HCT116 (cell line): ENCODE data around the gene WWOX. TPM values are rescaled to one million over a fixed set of nuclear protein-coding genes. Genes with fewer than 3 reads are reported as not detected.

Experiments
- ATAC-seq: fragments of 200-7000 bp; cut with Tn5 transposase; 2 replicates; pipeline ENCODE4 v1.9.1; 2020; ENCODE audit warnings: mild to moderate bottlenecking, moderate library complexity
- BruUV-seq: library from RNA; stranded (reverse); fragments of 400-500 nt; replicated peaks from 2 replicates; lab custom pipeline; 2021; lab: Mats Ljungman, UMichigan
- CTCF ChIA-PET: fragments of 300-600 bp; sonication (Branson Sonifier 250); formaldehyde crosslinking; loops from one replicate; lab custom pipeline; 2021; ENCODE audit warnings: antibody characterized with exemption; lab: Charles Lee
- POLR2A ChIA-PET: fragments of 300-600, 350-600 bp; sonication (Branson Sonifier 250); formaldehyde crosslinking; loops from one replicate; lab custom pipeline; 2021; ENCODE audit warnings: antibody characterized with exemption; lab: Charles Lee
- RAD21 ChIA-PET, 2 experiments: fragments of 300-600 bp; sonication (Branson Sonifier 250); formaldehyde crosslinking; loops; one replicate each; lab custom pipeline; 2023; ENCODE audit warnings: low total read pairs in 2 of 2; ENCODE audit not compliant: uncharacterized antibody in 2 of 2, unreplicated experiment in 2 of 2, low non-redundant PET in 1 of 2; lab: Charles Lee
- DNase-seq: peaks from one replicate; pipeline ENCODE4 v3.0.0-alpha.2; 2010; ENCODE audit warnings: low read depth, low spot score
- H2AFZ ChIP-seq: fragments of 200-600 bp; shearing (Covaris generic), sonication (generic); 2 replicates; pipeline ENCODE4 v1.6.1; 2017; ENCODE audit warnings: low read depth, mixed run types, mixed read lengths, antibody characterized with exemption, low read length; ENCODE audit not compliant: poor library complexity, severe bottlenecking
- H3K27ac ChIP-seq: 2 replicates; pipeline ENCODE4 v1.5.1; 2012; ENCODE audit warnings: low read depth, low read length
- H3K27me3 ChIP-seq: fragments of 200-600 bp; sonication (generic); 2 replicates; pipeline ENCODE4 v1.6.1; 2016; ENCODE audit warnings: mixed run types, low read length, mixed read lengths; ENCODE audit not compliant: insufficient read depth
- H3K36me3 ChIP-seq, 2 experiments: fragments of 200-500 bp in 1 of 2; fragments of 200-600 bp in 1 of 2; sonication (Bioruptor generic) in 1 of 2; sonication (generic) in 1 of 2; 2 replicates each; pipeline versions ENCODE4 v1.5.1 to v1.6.1; 2014 to 2016; ENCODE audit warnings: low read length in 2 of 2, inconsistent platforms in 1 of 2, mixed read lengths in 1 of 2, mixed run types in 1 of 2; ENCODE audit not compliant: insufficient read depth in 2 of 2, control insufficient read depth in 1 of 2
- H3K4me1 ChIP-seq, 2 experiments: fragments of 200-600 bp in 1 of 2; sonication (generic) in 1 of 2; 2 replicates each; pipeline versions ENCODE4 v1.5.1 to v1.6.1; 2012 to 2017; ENCODE audit warnings: low read length in 2 of 2, inconsistent platforms in 1 of 2, mild to moderate bottlenecking in 1 of 2, mixed read lengths in 1 of 2, mixed run types in 1 of 2, moderate library complexity in 1 of 2; ENCODE audit not compliant: insufficient read depth in 2 of 2, control insufficient read depth in 1 of 2
- H3K4me2 ChIP-seq: fragments of 200-600 bp; sonication (generic); 2 replicates; pipeline ENCODE4 v1.6.1; 2017; ENCODE audit warnings: mixed run types, low read length, mixed read lengths
- H3K4me3 ChIP-seq, 2 experiments: fragments of 200-600 bp in 1 of 2; sonication (generic) in 1 of 2; replicated peaks in 1 of 2; 2 replicates each; pipeline ENCODE4 v1.5.1; 2011 to 2016; ENCODE audit warnings: low read length in 2 of 2, control low read depth in 1 of 2, low read depth in 1 of 2, mild to moderate bottlenecking in 1 of 2, mixed read lengths in 1 of 2, mixed run types in 1 of 2
- H3K79me2 ChIP-seq: fragments of 200-600 bp; sonication (generic); 2 replicates; pipeline ENCODE4 v1.6.1; 2017; ENCODE audit warnings: mild to moderate bottlenecking, mixed run types, low read length, moderate library complexity, mixed read lengths; ENCODE audit not compliant: insufficient read depth
- H3K9ac ChIP-seq: fragments of 200-600 bp; sonication (generic); 2 replicates; pipeline ENCODE4 v1.6.1; 2016; ENCODE audit warnings: low read length, mixed read lengths
- H3K9me2 ChIP-seq: fragments of 200-600 bp; sonication (generic), shearing (Covaris generic); 2 replicates; pipeline ENCODE4 v1.6.1; 2017; ENCODE audit warnings: mixed run types, mild to moderate bottlenecking, moderate library complexity; ENCODE audit not compliant: insufficient read depth
- H3K9me3 ChIP-seq, 2 experiments: fragments of 200-500 bp in 1 of 2; fragments of 200-600 bp in 1 of 2; sonication (Bioruptor generic) in 1 of 2; sonication (generic) in 1 of 2; 2 replicates each; pipeline ENCODE4 v1.6.1; 2014 to 2017; ENCODE audit warnings: low read length in 2 of 2, mixed read lengths in 2 of 2, inconsistent platforms in 1 of 2, low read depth in 1 of 2, mild to moderate bottlenecking in 1 of 2, mixed run types in 1 of 2, moderate library complexity in 1 of 2; ENCODE audit not compliant: control insufficient read depth in 1 of 2, insufficient read depth in 1 of 2
- H4K20me1 ChIP-seq: fragments of 200-600 bp; sonication (generic), shearing (Covaris generic); 2 replicates; pipeline ENCODE4 v1.6.1; 2017; ENCODE audit warnings: mixed run types, mild to moderate bottlenecking, moderate library complexity; ENCODE audit not compliant: insufficient read depth
- CBX3 ChIP-seq: IDR thresholded peaks from 2 replicates; pipeline ENCODE4 v1.6.1; 2012; ENCODE audit warnings: low read depth
- EZH2phosphoT487 ChIP-seq: fragments of 200-600 bp; IDR thresholded peaks from 2 replicates; pipeline ENCODE4 v1.6.1; 2018; ENCODE audit warnings: antibody characterized with exemption, borderline replicate concordance
- FOSL1 ChIP-seq: IDR thresholded peaks from 2 replicates; pipeline ENCODE4 v1.6.1; 2012; ENCODE audit warnings: low read depth
- JUND ChIP-seq: IDR thresholded peaks from 2 replicates; pipeline ENCODE4 v1.6.1; 2012
- MAX ChIP-seq: IDR thresholded peaks from 2 replicates; pipeline ENCODE4 v1.6.1; 2012
- POLR2AphosphoS5 ChIP-seq: IDR thresholded peaks from 2 replicates; pipeline ENCODE4 v1.6.1; 2011; ENCODE audit warnings: mild to moderate bottlenecking, low read depth, low read length, moderate library complexity
- SRF ChIP-seq: IDR thresholded peaks from 2 replicates; pipeline ENCODE4 v1.6.1; 2012; ENCODE audit warnings: low read depth
- TCF7L2 ChIP-seq: IDR thresholded peaks from 2 replicates; pipeline ENCODE4 v1.7.0; 2011; ENCODE audit warnings: borderline replicate concordance, inconsistent platforms; ENCODE audit not compliant: insufficient read depth, insufficient read length; ENCODE audit errors: extremely low read depth
- YY1 ChIP-seq: IDR thresholded peaks from 2 replicates; pipeline ENCODE4 v1.6.1; 2011; ENCODE audit warnings: low read length, low read depth, moderate library complexity, mild to moderate bottlenecking; ENCODE audit not compliant: insufficient replicate concordance; ENCODE audit errors: extremely low read depth
- ZBTB33 ChIP-seq: IDR thresholded peaks from 2 replicates; pipeline ENCODE4 v1.6.1; 2011; ENCODE audit warnings: mild to moderate bottlenecking, low read length, moderate library complexity; ENCODE audit not compliant: insufficient replicate concordance; ENCODE audit errors: extremely low read depth
- ZFX ChIP-seq: fragments of 450-650 bp; IDR thresholded peaks from 2 replicates; pipeline ENCODE4 v1.6.1; 2017
- intact Hi-C: fragments of 100-400 bp; cut with micrococcal nuclease; formaldehyde crosslinking; loops from 2 replicates; pipeline ENCODE4 v1.10.0; 2022
- total RNA-seq: library from RNA; stranded (reverse); gene quantifications from one replicate; pipeline ENCODE4 v1.2.1, GENCODE V29; 2021; ENCODE audit not compliant: unreplicated experiment

WWOX gene
- total RNA-seq, 1 experiment from 2014 or later = 13.7 TPM

DNA sequence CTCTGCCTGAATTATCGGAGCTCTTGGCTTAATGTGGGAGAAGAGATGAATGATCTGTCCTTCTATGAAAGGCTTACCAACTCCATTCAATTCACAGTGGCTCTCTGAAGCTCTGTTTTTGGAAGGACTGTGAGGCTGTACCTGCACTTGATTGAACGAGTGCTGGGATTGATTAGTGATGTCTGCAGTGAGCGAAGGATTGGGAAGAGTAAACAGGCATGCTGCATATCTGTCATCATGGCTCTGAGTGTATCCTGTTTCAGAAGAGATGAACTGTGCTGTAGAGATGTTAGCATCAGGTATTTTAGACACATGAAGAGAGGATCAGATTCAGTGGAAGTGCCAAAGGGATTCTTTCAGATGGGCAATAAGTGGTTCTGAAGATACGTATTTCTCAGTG is 937.1 kb downstream of the WWOX start:
- ChIA-PET CTCF (no interaction called here), RAD21 (no interaction called here), POLR2A (no interaction called here)
- no peak overlapping the region for H3K9ac ChIP-seq
- no peak overlapping the region for H3K27ac ChIP-seq
- no peak for TF ChIP-seq FOSL1
- TF ChIP-seq EZH2phosphoT487 = no peak
- no peak for TF ChIP-seq JUND
- no peak for TF ChIP-seq TCF7L2
- H3K4me1 ChIP-seq = no peaks in the 10 kb centered on the region
- H3K36me3 ChIP-seq = no peaks in the 10 kb centered on the region
- DNase-seq (no peak), ATAC-seq (no peak)
- no peak overlapping the region for H3K4me3 ChIP-seq
- H3K9me2 ChIP-seq = no peaks in the 10 kb centered on the region
- no TSS peak for BruUV-seq
- H2AFZ ChIP-seq = no peak overlapping the region
- peaks cover 4 to 35% of the 10 kb centered on the region in 2 experiments; a peak in 2 of 4 replicates for H3K9me3 ChIP-seq
- no peak overlapping the region for H3K4me2 ChIP-seq
- intact Hi-C loops = no loop called here
- H3K27me3 ChIP-seq = no peaks in the 10 kb centered on the region; the same call in 1 of the 2 replicates
- H3K79me2 ChIP-seq = no peaks in the 10 kb centered on the region
- H4K20me1 ChIP-seq = no peaks in the 10 kb centered on the region

- no peak overlapping the region for H3K9ac ChIP-seq
- H3K4me1 ChIP-seq = no peaks in the 10 kb centered on the region
- no peak overlapping the region for H2AFZ ChIP-seq
- no peaks in the 10 kb centered on the region for H3K36me3 ChIP-seq
- no peak overlapping the region for H3K4me3 ChIP-seq
- H4K20me1 ChIP-seq = no peaks in the 10 kb centered on the region
- H3K27ac ChIP-seq = no peak overlapping the region
- POLR2A ChIA-PET = no interaction called here
- DNase-seq (no peak), ATAC-seq (no peak)
- TF ChIP-seq YY1 (no peak), FOSL1 (no peak), SRF (no peak), MAX (no peak), ZBTB33 (no peak), ZFX (no peak), CBX3 (no peak), POLR2AphosphoS5 (no peak)
- H3K9me2 ChIP-seq = no peaks in the 10 kb centered on the region
- no peak overlapping the region for H3K4me2 ChIP-seq
- no peaks in the 10 kb centered on the region for H3K79me2 ChIP-seq
- CTCF ChIA-PET = no interaction called here
- no peaks in the 10 kb centered on the region; the same call in 1 of the 2 replicates for H3K27me3 ChIP-seq
- peaks cover 4 to 40% of the 10 kb centered on the region in 2 experiments; a peak in 2 of 4 replicates for H3K9me3 ChIP-seq
- BruUV-seq = no TSS peak
- RAD21 ChIA-PET = no interaction called here
- intact Hi-C loops = no loop called here
Measured at GRCh38 chr16:79037521-79038373, 938.3 kb downstream of the WWOX start.
